ENCODE measurements around the gene PHTF1. TPM values are rescaled to one million over a fixed set of nuclear protein-coding genes. Genes with fewer than 3 reads are reported as not detected.

Gene PHTF1
- total RNA-seq, 1 donor from 2014 or later: 107 TPM

DNA sequence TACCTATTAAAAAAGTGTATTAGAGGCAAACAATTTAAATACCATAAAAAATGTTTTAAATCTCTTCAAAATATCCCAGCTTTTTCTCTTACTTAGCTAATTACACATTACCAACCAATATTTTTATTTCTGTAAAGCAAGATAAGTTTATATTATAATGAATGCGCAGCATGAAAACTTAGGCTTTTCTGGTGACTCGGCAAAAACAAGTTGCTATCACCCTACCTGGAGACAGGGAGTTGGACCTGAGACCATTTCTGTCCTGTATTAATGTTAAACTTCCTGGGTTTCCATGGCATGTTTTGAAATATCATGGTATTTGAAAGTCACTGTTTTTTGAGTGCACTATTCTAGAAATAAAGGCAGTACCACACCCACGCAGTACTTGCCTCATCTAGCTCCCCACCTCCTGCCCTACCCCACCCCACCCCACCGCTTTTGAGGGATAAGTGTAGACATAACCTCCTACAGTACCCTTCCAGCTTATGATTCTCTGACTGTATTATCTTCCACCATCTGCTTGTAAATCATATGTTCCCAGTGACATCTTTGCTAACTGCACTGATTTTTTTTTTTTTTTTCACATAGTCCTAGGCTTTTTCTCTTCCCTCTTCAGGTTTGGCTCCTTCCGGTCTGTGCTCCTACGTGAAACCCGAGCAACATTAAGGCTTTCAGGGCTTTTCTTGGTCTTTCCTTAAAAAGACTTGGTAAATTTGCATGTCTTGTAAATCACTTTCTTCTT lies 77.5 kb downstream of the PHTF1 start:
- DNase-seq: no peak
- TF ChIP-seq, protein P1, sequence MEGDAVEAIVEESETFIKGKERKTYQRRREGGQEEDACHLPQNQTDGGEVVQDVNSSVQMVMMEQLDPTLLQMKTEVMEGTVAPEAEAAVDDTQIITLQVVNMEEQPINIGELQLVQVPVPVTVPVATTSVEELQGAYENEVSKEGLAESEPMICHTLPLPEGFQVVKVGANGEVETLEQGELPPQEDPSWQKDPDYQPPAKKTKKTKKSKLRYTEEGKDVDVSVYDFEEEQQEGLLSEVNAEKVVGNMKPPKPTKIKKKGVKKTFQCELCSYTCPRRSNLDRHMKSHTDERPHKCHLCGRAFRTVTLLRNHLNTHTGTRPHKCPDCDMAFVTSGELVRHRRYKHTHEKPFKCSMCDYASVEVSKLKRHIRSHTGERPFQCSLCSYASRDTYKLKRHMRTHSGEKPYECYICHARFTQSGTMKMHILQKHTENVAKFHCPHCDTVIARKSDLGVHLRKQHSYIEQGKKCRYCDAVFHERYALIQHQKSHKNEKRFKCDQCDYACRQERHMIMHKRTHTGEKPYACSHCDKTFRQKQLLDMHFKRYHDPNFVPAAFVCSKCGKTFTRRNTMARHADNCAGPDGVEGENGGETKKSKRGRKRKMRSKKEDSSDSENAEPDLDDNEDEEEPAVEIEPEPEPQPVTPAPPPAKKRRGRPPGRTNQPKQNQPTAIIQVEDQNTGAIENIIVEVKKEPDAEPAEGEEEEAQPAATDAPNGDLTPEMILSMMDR (IDR thresholded peaks at IDR 0.05; ENCODE audit: partially characterized antibody, unreplicated experiment): no peak
- Mint-ChIP-seq H3K4me3 (ENCODE audit: unreplicated experiment) (no peak overlapping the region), H3K36me3 (ENCODE audit: unreplicated experiment) (no peaks in the 10 kb centered on the region), H3K4me1 (ENCODE audit: low read depth, unreplicated experiment) (peaks cover 9% of the 10 kb centered on the region), H3K27ac (ENCODE audit: unreplicated experiment) (peak overlapping the region; percentile 57), H3K9me3 (ENCODE audit: unreplicated experiment) (peaks cover 3% of the 10 kb centered on the region), H3K27me3 (ENCODE audit: unreplicated experiment) (peaks cover 2% of the 10 kb centered on the region)

DNA sequence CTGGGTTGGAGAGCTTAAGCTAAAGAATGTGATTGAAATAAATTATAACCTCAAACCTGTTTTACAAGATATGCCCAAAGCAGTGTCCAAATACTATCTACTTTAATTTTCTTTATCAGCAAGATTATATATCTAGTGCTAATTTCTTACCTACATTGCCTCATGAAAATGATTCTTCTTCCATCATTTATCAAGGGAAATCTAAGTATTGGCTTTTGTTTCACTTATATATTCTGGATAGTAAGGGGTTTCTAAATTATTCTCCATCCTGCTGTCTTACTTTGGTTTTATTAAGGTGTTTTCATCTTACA lies 81.2 kb downstream of the PHTF1 start:
- H3K27ac Mint-ChIP-seq (ENCODE audit: unreplicated experiment): no peak overlapping the region
- H3K4me1 Mint-ChIP-seq (ENCODE audit: low read depth, unreplicated experiment): peaks cover 9% of the 10 kb centered on the region
- no peak for DNase-seq
- peaks cover 2% of the 10 kb centered on the region for H3K27me3 Mint-ChIP-seq (ENCODE audit: unreplicated experiment)
- TF ChIP-seq, protein P1 (IDR thresholded peaks at IDR 0.05; ENCODE audit: partially characterized antibody, unreplicated experiment): peak; percentile 52
- H3K9me3 Mint-ChIP-seq (ENCODE audit: unreplicated experiment): peaks cover 3% of the 10 kb centered on the region
- no peak overlapping the region for H3K4me3 Mint-ChIP-seq (ENCODE audit: unreplicated experiment)
- H3K36me3 Mint-ChIP-seq (ENCODE audit: unreplicated experiment): no peaks in the 10 kb centered on the region

DNA sequence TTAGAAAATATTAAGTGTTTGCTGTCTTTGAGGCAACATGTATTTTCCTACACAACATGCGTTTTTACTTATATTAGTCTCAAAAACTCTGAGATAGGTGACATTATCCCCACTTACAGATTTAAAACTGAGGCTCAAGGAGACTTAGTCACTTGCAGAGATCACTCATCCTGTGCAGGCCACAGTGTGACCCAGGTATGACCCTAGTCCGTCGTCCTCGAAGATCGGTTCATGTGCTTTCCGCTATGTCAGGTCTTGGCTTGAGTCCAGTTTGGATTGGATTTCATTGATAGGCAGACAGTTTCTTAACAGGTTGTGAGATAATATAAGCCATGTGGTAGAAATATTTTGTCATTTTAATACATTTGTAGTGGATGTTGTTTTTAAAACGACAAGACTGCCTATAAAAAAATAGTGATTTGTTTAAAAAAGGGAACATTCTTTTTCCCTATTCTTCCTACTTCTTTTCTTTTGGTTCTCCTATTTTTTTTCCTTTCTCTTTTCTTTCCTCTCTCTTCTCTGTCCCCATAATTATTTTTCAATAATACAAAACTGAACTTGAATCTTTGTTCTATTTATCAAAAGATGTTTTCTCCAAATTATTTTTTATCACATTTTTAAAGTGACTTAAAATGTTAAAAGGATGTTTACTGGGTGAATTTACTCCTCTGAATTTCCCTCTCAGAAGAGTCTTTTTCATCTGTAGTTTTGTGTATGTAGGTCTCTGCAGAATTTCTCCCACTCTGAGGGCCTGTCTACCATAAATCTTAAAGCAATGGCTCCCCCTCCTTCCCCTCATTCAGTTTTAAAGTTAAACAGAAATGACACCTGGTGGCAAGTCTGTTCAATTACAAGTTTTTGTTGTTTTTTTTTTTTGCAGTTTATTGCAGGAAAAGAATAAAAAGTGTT lies 81.8 kb downstream of the PHTF1 start:
- peaks cover 4% of the 10 kb centered on the region for H3K4me1 Mint-ChIP-seq (ENCODE audit: low read depth, unreplicated experiment)
- no peak overlapping the region for H3K4me3 Mint-ChIP-seq (ENCODE audit: unreplicated experiment)
- TF ChIP-seq, protein P1 (IDR thresholded peaks at IDR 0.05; ENCODE audit: partially characterized antibody, unreplicated experiment): peak; percentile 86
- no peaks in the 10 kb centered on the region for H3K36me3 Mint-ChIP-seq (ENCODE audit: unreplicated experiment)
- H3K27ac Mint-ChIP-seq (ENCODE audit: unreplicated experiment): no peak overlapping the region
- no peak for DNase-seq
- peaks cover 3% of the 10 kb centered on the region for H3K9me3 Mint-ChIP-seq (ENCODE audit: unreplicated experiment)
- peaks cover 2% of the 10 kb centered on the region for H3K27me3 Mint-ChIP-seq (ENCODE audit: unreplicated experiment)

DNA sequence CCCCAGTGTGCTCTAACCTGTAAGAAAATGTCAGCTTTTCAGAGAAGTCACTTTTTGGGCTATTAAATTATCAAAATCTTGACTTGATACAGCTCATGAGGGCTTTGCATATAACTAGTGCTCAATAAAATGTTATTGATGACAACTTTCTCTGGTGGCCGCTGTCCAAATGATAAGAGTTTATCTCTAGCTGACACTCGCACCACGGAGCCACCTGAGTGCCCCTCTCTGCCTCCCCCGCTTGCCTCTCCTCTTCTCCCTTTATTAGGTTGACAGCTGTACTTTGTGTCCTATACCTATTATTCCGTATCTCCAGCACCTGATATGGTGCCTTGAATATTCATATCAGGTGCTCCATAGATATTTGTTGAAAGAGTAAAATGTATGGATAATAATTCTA lies 82.8 kb downstream of the PHTF1 start:
- H3K27me3 Mint-ChIP-seq (ENCODE audit: unreplicated experiment): peaks cover 2% of the 10 kb centered on the region
- H3K4me3 Mint-ChIP-seq (ENCODE audit: unreplicated experiment): no peak overlapping the region
- no peak overlapping the region for H3K27ac Mint-ChIP-seq (ENCODE audit: unreplicated experiment)
- H3K9me3 Mint-ChIP-seq (ENCODE audit: unreplicated experiment): peaks cover 5% of the 10 kb centered on the region
- H3K36me3 Mint-ChIP-seq (ENCODE audit: unreplicated experiment): peaks cover 4% of the 10 kb centered on the region
- TF ChIP-seq, protein P1 (IDR thresholded peaks at IDR 0.05; ENCODE audit: partially characterized antibody, unreplicated experiment): no peak
- DNase-seq: no peak
- H3K4me1 Mint-ChIP-seq (ENCODE audit: low read depth, unreplicated experiment): no peaks in the 10 kb centered on the region

DNA sequence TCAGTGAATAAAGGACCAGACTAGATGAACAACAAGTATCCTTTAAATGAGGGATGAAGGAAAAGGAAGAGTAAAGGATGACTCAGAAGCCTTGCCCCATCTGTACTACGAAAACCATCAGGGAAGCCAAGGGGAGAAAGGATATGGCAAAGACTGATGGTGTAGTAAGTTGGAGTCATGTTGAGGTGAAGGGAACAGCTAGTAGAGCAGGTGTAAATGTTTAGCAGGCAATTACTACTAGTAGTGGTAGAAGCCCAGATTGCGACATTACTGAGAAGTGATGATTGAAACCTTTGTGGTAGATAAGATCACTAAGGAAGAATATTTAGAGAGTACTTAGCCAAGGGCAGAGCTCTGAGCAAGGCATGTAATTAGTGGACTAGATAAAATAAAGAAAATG lies 84.0 kb downstream of the PHTF1 start:
- TF ChIP-seq, protein P1 (IDR thresholded peaks at IDR 0.05; ENCODE audit: partially characterized antibody, unreplicated experiment): no peak
- Mint-ChIP-seq H3K36me3 (ENCODE audit: unreplicated experiment) (peaks cover 4% of the 10 kb centered on the region), H3K27me3 (ENCODE audit: unreplicated experiment) (peaks cover 2% of the 10 kb centered on the region), H3K4me1 (ENCODE audit: low read depth, unreplicated experiment) (no peaks in the 10 kb centered on the region), H3K9me3 (ENCODE audit: unreplicated experiment) (peaks cover 3% of the 10 kb centered on the region), H3K27ac (ENCODE audit: unreplicated experiment) (no peak overlapping the region), H3K4me3 (ENCODE audit: unreplicated experiment) (no peak overlapping the region)
- no peak for DNase-seq

All from glutamatergic neuron (in vitro differentiated cells).